Thyroid gland (tissue), 4 donors: ENCODE data around the gene ANKRD65.

Source experiments
- CTCF ChIP-seq, 6 experiments: fragments of 200-600 bp in 3 of 6; fragments of 450-650 bp in 3 of 6; sonication (generic) in 3 of 6; IDR thresholded peaks; one replicate each; pipeline ENCODE4 v1.5.1; 2016 to 2019; ENCODE audit warnings: antibody characterized with exemption in 6 of 6, mild to moderate bottlenecking in 2 of 6, inconsistent platforms in 1 of 6, moderate library complexity in 1 of 6
- POLR2A ChIP-seq, 2 donors: fragments of 450-650 bp; IDR thresholded peaks; one replicate each; pipeline ENCODE4 v1.6.1; 2017; ENCODE audit warnings: antibody characterized with exemption in 2 of 2, mild to moderate bottlenecking in 2 of 2, moderate library complexity in 1 of 2

GRCh38 chr1:1421147-1421906 lies at the start of gene ANKRD65:
- TF ChIP-seq CTCF (IDR thresholded peaks at IDR 0.05) = no peak
- TF ChIP-seq POLR2A (IDR thresholded peaks at IDR 0.05) = no peak
